Thyroid gland (tissue), 4 donors: ENCODE measurements around the gene RPL5. TPM values are rescaled to one million over a fixed set of nuclear protein-coding genes. Genes with fewer than 3 reads are reported as not detected.
A peak's percentile ranks its signal among the peaks of the same experiment; 100 is the strongest.

Experiments used
- DNase-seq, 2 donors: peaks; one replicate each; pipeline ENCODE4 v3.0.0-alpha.2; 2019
- H3K27ac ChIP-seq, 3 donors: fragments of 200-600 bp; sonication (generic); 1 replicate in 2 of 3; 2 replicates in 1 of 3; pipeline ENCODE4 v1.5.1; 2016 to 2019; ENCODE audit warnings: mild to moderate bottlenecking in 1 of 3, moderate library complexity in 1 of 3
- H3K27me3 ChIP-seq: fragments of 200-600 bp; sonication (generic); one replicate; pipeline ENCODE4 v1.5.1; 2019
- H3K36me3 ChIP-seq, 2 donors: fragments of 200-600 bp; sonication (generic); one replicate each; pipeline ENCODE4 v1.5.1; 2016 to 2019
- H3K4me1 ChIP-seq, 2 donors: fragments of 200-600 bp; sonication (generic); one replicate each; pipeline ENCODE4 v1.5.1; 2017 to 2019
- H3K4me3 ChIP-seq, 3 donors: fragments of 200-600 bp; sonication (generic); replicated peaks in 1 of 3; 1 replicate in 2 of 3; 2 replicates in 1 of 3; pipeline ENCODE4 v1.5.1; 2016; ENCODE audit warnings: mild to moderate bottlenecking in 1 of 3
- H3K9me3 ChIP-seq: fragments of 200-600 bp; sonication (generic); one replicate; pipeline ENCODE4 v1.5.1; 2017
- POLR2A ChIP-seq, 2 donors: fragments of 450-650 bp; IDR thresholded peaks; one replicate each; pipeline ENCODE4 v1.6.1; 2017; ENCODE audit warnings: antibody characterized with exemption in 2 of 2, mild to moderate bottlenecking in 2 of 2, moderate library complexity in 1 of 2
- WGBS, 2 donors: methylation state at CpG; one replicate each; pipeline ENCODE4 v1.1.5; 2017; 5-methylcytosine and 5-hydroxymethylcytosine counted together
- intact Hi-C: fragments of 100-400 bp; cut with DNase I; formaldehyde crosslinking; loops from one replicate; pipeline ENCODE4 v1.15.1; 2023
- total RNA-seq, 4 donors: library from RNA; depleted of rRNA; stranded (reverse); fragments of >200 nt; gene quantifications; one replicate each; pipeline ENCODE4 v1.2.3, GENCODE V29; 2016
- TF ChIP-seq, protein P1 (sequence below), 6 experiments: fragments of 200-600 bp in 3 of 6; fragments of 450-650 bp in 3 of 6; sonication (generic) in 3 of 6; IDR thresholded peaks; one replicate each; pipeline ENCODE4 v1.5.1; 2016 to 2019; ENCODE audit warnings: antibody characterized with exemption in 6 of 6, mild to moderate bottlenecking in 2 of 6, inconsistent platforms in 1 of 6, moderate library complexity in 1 of 6

Gene RPL5
- total RNA-seq, 4 donors from 2014 or later: 1,556 to 2,409 (median 1,666) TPM

DNA sequence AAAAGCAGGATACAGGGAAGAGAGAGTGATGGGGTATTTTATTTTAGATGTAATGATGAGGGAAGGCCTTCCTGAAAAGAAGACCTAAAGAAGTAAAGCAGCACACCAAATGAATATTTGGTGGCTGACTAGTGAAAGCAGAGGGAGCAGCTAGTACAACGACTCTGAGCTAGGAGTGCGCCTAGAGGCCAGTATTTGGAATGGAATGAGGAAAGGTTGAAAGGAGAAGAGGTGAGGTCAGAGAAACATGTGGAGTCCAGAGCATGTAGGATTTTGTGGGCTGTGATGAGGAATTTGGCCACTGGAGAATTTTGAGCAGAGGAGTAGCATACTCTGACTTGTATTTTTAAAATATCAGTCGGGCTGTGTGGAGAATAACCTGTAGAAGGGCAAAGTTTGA, 11.8 kb upstream of the RPL5 start:
- 71% methylated on average over 3 of the region's 3 CpGs for WGBS, 2 donors
- Histone ChIP-seq H3K36me3 (no peaks in the 10 kb centered on the region), H3K4me3 (no peak overlapping the region), H3K4me1 (peaks cover 9 to 16% of the 10 kb centered on the region in 2 donors), H3K9me3 (no peaks in the 10 kb centered on the region), H3K27ac (no peak overlapping the region), H3K27me3 (no peaks in the 10 kb centered on the region)
- TF ChIP-seq, protein P1, sequence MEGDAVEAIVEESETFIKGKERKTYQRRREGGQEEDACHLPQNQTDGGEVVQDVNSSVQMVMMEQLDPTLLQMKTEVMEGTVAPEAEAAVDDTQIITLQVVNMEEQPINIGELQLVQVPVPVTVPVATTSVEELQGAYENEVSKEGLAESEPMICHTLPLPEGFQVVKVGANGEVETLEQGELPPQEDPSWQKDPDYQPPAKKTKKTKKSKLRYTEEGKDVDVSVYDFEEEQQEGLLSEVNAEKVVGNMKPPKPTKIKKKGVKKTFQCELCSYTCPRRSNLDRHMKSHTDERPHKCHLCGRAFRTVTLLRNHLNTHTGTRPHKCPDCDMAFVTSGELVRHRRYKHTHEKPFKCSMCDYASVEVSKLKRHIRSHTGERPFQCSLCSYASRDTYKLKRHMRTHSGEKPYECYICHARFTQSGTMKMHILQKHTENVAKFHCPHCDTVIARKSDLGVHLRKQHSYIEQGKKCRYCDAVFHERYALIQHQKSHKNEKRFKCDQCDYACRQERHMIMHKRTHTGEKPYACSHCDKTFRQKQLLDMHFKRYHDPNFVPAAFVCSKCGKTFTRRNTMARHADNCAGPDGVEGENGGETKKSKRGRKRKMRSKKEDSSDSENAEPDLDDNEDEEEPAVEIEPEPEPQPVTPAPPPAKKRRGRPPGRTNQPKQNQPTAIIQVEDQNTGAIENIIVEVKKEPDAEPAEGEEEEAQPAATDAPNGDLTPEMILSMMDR (IDR thresholded peaks at IDR 0.05): no peak
- no peak for TF ChIP-seq POLR2A (IDR thresholded peaks at IDR 0.05)
- intact Hi-C loops: no loop called here
- no peak for DNase-seq

DNA sequence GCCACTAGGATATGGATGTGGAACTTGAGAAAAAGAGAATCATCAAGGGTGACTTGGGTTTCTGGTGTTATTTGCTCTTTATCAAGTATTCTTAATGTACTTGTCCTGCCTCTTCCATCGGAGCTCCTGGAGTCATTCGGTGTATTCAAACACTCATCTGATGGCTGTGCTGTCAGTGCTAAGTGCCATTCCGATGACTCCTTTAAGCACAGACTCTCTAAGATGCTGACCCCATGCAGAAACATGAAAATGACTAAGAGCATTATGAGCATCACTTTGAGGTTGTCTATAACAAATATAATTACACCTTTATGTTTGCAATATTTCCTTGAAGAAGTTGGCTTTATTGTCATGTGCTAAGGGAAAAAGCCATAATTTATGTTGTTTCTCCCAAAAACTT, 11.3 kb upstream of the RPL5 start:
- no peak for TF ChIP-seq POLR2A (IDR thresholded peaks at IDR 0.05)
- TF ChIP-seq, protein P1 (IDR thresholded peaks at IDR 0.05): no peak
- Histone ChIP-seq H3K27me3 (no peaks in the 10 kb centered on the region), H3K4me3 (no peak overlapping the region), H3K27ac (no peak overlapping the region), H3K36me3 (no peaks in the 10 kb centered on the region), H3K9me3 (no peaks in the 10 kb centered on the region), H3K4me1 (peaks cover 9 to 16% of the 10 kb centered on the region in 2 donors)
- no peak for DNase-seq
- intact Hi-C loops: no loop called here
- 51 to 69% methylated on average over 3 of the region's 3 CpGs for WGBS, 2 donors

DNA sequence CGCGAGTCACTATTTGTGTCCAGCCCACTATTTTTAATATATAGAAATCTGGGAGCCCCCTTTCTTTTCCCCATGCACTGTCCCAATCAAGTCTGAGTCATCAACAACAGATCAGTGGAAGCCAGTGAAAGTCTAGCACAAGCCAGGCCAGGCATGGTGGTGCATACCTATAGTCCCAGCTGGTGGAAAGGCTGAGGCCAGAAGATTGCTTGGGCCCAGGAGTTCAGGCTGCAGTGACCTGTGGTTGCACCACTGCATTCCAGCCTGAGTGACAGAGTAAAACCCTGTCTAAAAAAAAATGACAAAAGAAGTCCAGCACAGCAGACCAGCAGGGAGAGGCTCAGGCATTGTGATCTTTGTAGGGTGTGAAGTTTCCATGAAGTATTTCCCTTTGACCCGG, 9.0 kb upstream of the RPL5 start:
- Histone ChIP-seq H3K27ac (no peak overlapping the region), H3K36me3 (no peaks in the 10 kb centered on the region), H3K27me3 (no peaks in the 10 kb centered on the region), H3K4me3 (no peak overlapping the region), H3K4me1 (peaks cover 4 to 5% of the 10 kb centered on the region in 2 donors), H3K9me3 (no peaks in the 10 kb centered on the region)
- 79 to 85% methylated on average over 3 of the region's 3 CpGs for WGBS, 2 donors
- no peak for DNase-seq
- TF ChIP-seq POLR2A (IDR thresholded peaks at IDR 0.05): no peak
- TF ChIP-seq, protein P1 (IDR thresholded peaks at IDR 0.05): no peak
- intact Hi-C loops: no loop called here

DNA sequence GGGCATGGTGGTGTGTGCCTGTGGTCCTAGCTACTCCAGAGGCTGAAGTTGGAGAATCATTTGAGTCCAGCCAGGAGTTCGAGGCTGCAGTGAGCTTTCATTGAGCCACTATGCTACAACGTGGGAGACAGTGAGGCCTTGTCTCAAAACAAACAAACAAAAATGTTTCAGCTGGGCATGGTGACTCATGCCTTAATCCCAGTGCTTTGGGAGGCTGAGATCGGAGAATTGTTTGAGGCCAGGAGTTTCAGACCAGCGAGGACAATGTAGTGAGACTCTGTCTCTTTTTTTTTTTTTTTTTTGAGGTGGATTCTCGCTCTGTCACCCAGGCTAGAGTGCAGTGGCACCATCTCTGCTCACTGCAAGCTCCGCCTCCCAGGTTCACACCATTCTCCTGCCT, 5.0 kb upstream of the RPL5 start:
- DNase-seq: no peak
- Histone ChIP-seq H3K4me1 (no peaks in the 10 kb centered on the region), H3K4me3 (no peak overlapping the region), H3K36me3 (no peaks in the 10 kb centered on the region), H3K27me3 (no peaks in the 10 kb centered on the region), H3K9me3 (no peaks in the 10 kb centered on the region), H3K27ac (no peak overlapping the region)
- WGBS, 2 donors: 81% methylated on average over 5 of the region's 6 CpGs; no CpG with 5 or more reads in 1 of the 2 donors
- TF ChIP-seq POLR2A (IDR thresholded peaks at IDR 0.05): no peak
- TF ChIP-seq, protein P1 (IDR thresholded peaks at IDR 0.05): no peak
- intact Hi-C loops: no loop called here

DNA sequence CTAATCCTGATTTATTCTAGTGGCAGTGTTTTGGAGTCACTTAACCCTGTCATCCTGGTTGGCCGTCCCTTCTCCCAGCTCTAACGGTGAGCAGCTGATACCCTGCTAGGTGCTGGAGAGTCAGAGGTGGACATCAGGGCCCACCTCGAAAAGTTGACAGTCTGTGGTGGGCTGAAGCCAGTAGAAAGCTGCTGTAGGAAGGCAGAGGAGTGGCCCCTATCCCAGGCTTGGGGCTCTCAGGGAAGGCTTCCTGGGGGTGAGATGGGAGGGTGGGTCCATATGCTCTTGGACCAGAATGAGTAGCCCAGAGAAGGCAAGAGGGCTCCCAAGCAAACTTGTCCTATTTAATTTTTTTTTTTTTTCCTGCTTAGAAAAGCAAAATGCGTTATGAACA, 475 bp upstream of the RPL5 start:
- Histone ChIP-seq H3K9me3 (no peaks in the 10 kb centered on the region), H3K27me3 (no peaks in the 10 kb centered on the region), H3K27ac (no peak overlapping the region), H3K4me3 (no peak overlapping the region), H3K36me3 (peaks cover 11 to 20% of the 10 kb centered on the region in 2 donors), H3K4me1 (peaks cover 14 to 16% of the 10 kb centered on the region in 2 donors)
- WGBS, 2 donors: 48 to 59% methylated on average over 4 of the region's 4 CpGs
- intact Hi-C loops: no loop called here
- DNase-seq: peak in 1 of 2 donors; percentile 26
- TF ChIP-seq, protein P1 (IDR thresholded peaks at IDR 0.05): no peak
- no peak for TF ChIP-seq POLR2A (IDR thresholded peaks at IDR 0.05)
